ENCODE data around the gene RASSF7.

RASSF7 gene

GRCh38 chr11:533586-534395 lies 27.0 kb upstream of the RASSF7 start:
- DNase-seq: no peak

GRCh38 chr11:534396-535209 lies 26.2 kb upstream of the RASSF7 start:
- no peak for DNase-seq

GRCh38 chr11:535210-535518 lies 25.6 kb upstream of the RASSF7 start:
- DNase-seq: no peak

- peak; percentile 96 for DNase-seq
Measured at GRCh38 chr11:535519-536454, 25.0 kb upstream of the RASSF7 start, which contains the start of gene HRAS. Gene HRAS, minus strand, starts transcription at chr11:535576.

- peak; percentile 96 to 97 for DNase-seq
Measured at GRCh38 chr11:536841-537621, 23.7 kb upstream of the RASSF7 start, which contains the start of gene LRRC56. Gene LRRC56, plus strand, starts transcription at chr11:537527. Its CDS starts 3,158 bp downstream, at chr11:540685.

- DNase-seq: no peak
Measured at GRCh38 chr11:537622-538430, 22.9 kb upstream of the RASSF7 start.

- no peak for DNase-seq
Measured at GRCh38 chr11:538431-539051, 22.2 kb upstream of the RASSF7 start.

GRCh38 chr11:539971-540481 lies 20.7 kb upstream of the RASSF7 start:
- DNase-seq: no peak

GRCh38 chr11:540583-541432 lies 20.0 kb upstream of the RASSF7 start:
- no peak for DNase-seq

GRCh38 chr11:541433-541885 lies 19.3 kb upstream of the RASSF7 start:
- no peak for DNase-seq

GRCh38 chr11:544817-545166 lies 16.0 kb upstream of the RASSF7 start:
- DNase-seq: no peak

- DNase-seq: no peak
Measured at GRCh38 chr11:545171-545570, 15.6 kb upstream of the RASSF7 start.

GRCh38 chr11:548700-549603 lies 11.8 kb upstream of the RASSF7 start:
- DNase-seq: no peak

GRCh38 chr11:550021-550745 lies 10.6 kb upstream of the RASSF7 start:
- DNase-seq: no peak

GRCh38 chr11:550746-551085 lies 10.1 kb upstream of the RASSF7 start:
- no peak for DNase-seq

GRCh38 chr11:551131-551530 lies 9.6 kb upstream of the RASSF7 start:
- DNase-seq: no peak

GRCh38 chr11:551596-551995 lies 9.2 kb upstream of the RASSF7 start:
- no peak for DNase-seq
